NT2/D1 (cell line): Measurements from ENCODE around the gene PAWR.

Experiments used
- SUZ12 ChIP-seq: IDR thresholded peaks from 2 replicates; pipeline ENCODE4 v1.6.1; 2011; ENCODE audit not compliant: insufficient read length, insufficient read depth; ENCODE audit errors: extremely low read depth
- ZNF274 ChIP-seq: IDR thresholded peaks from 2 replicates; pipeline ENCODE4 v1.6.1; 2011; ENCODE audit warnings: mild to moderate bottlenecking, low read depth, low read length

GRCh38 chr12:79725987-79726386 is 35.2 kb upstream of the PAWR start:
- TF ChIP-seq SUZ12 (no peak), ZNF274 (no peak)
